Prostate gland (tissue), 2 donors: ENCODE data around the gene NAT9.

ENCODE experiments used
- POLR2A ChIP-seq: fragments of 450-650 bp; IDR thresholded peaks from one replicate; pipeline ENCODE4 v1.6.1; 2016; ENCODE audit warnings: antibody characterized with exemption, mild to moderate bottlenecking
- POLR2AphosphoS5 ChIP-seq: sonication (generic); formaldehyde crosslinking; IDR thresholded peaks from one replicate; pipeline ENCODE4 v1.6.1; 2017; ENCODE audit warnings: antibody characterized with exemption
- TF ChIP-seq, protein P1 (sequence below), 4 experiments: fragments of 200-600 bp in 2 of 4; fragments of 450-650 bp in 2 of 4; sonication (generic) in 2 of 4; IDR thresholded peaks; 1 replicate in 3 of 4; 2 replicates in 1 of 4; pipeline ENCODE4 v1.5.1; 2016 to 2019; ENCODE audit warnings: antibody characterized with exemption in 4 of 4, mild to moderate bottlenecking in 2 of 4, moderate library complexity in 2 of 4

DNA sequence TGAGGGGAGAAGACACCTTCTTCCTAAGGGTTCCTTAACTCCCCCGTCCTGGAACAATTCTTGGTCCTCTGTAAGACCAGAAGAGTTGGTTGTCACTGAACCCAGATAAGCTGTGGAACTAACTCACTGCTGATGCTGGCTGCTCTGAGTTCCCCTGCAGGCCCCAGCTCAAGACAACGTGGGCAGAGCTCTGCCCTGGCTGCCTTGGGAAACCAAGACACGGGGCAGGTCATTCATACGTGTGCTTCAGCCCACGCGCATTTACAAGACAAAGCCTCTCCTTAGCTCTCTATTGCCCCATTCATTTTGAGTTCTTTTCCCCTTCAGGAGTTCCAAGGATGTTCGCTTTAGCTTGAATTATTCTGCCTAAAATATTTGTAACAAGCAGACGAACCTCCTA is 3.4 kb upstream of the NAT9 start:
- TF ChIP-seq, protein P1, sequence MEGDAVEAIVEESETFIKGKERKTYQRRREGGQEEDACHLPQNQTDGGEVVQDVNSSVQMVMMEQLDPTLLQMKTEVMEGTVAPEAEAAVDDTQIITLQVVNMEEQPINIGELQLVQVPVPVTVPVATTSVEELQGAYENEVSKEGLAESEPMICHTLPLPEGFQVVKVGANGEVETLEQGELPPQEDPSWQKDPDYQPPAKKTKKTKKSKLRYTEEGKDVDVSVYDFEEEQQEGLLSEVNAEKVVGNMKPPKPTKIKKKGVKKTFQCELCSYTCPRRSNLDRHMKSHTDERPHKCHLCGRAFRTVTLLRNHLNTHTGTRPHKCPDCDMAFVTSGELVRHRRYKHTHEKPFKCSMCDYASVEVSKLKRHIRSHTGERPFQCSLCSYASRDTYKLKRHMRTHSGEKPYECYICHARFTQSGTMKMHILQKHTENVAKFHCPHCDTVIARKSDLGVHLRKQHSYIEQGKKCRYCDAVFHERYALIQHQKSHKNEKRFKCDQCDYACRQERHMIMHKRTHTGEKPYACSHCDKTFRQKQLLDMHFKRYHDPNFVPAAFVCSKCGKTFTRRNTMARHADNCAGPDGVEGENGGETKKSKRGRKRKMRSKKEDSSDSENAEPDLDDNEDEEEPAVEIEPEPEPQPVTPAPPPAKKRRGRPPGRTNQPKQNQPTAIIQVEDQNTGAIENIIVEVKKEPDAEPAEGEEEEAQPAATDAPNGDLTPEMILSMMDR (IDR thresholded peaks at IDR 0.05) = no peak
- TF ChIP-seq POLR2AphosphoS5 = no peak
- TF ChIP-seq POLR2A = no peak
